Measurements from ENCODE around the gene SLC16A13.
"Not testable (repeated sequence)": the region's sequence is repeated elsewhere in the genome, so short reads cannot be mapped to it uniquely, and the experiment has no call there.

The SLC16A13 gene

GRCh38 chr17:7035591-7036368 lies at the start of gene SLC16A13:
SLC16A13 (plus strand) TSS chr17:7036015; CDS start chr17:7036383, 368 bp downstream.
- FAIRE-seq, result peak; percentile 5

GRCh38 chr17:6986676-6987075 lies 49.1 kb upstream of the SLC16A13 start:
- FAIRE-seq, result no peak

- FAIRE-seq, result no peak
These were observed 46.0 kb upstream of the SLC16A13 start for GRCh38 chr17:6989779-6990178.

GRCh38 chr17:6993613-6994056 lies 42.2 kb upstream of the SLC16A13 start:
- not testable (repeated sequence) for FAIRE-seq

GRCh38 chr17:6994118-6994598 lies 41.7 kb upstream of the SLC16A13 start:
- FAIRE-seq, result no peak

GRCh38 chr17:6994666-6995256 lies 41.1 kb upstream of the SLC16A13 start:
- no peak for FAIRE-seq

GRCh38 chr17:6995500-6996255 lies 40.1 kb upstream of the SLC16A13 start, which contains the start of gene ALOX12:
ALOX12 (plus strand) TSS chr17:6996049; CDS start chr17:6996118, 69 bp downstream.
- FAIRE-seq, result no peak

GRCh38 chr17:6996256-6997011 lies 39.4 kb upstream of the SLC16A13 start:
- FAIRE-seq, result no peak

GRCh38 chr17:6997171-6997570 lies 38.6 kb upstream of the SLC16A13 start:
- no peak for FAIRE-seq

GRCh38 chr17:6998855-6999508 lies 36.8 kb upstream of the SLC16A13 start:
- FAIRE-seq, result no peak

- FAIRE-seq, result no peak
These were observed 34.4 kb upstream of the SLC16A13 start for GRCh38 chr17:7001318-7001961.

- no peak for FAIRE-seq
These were observed 33.3 kb upstream of the SLC16A13 start for GRCh38 chr17:7002288-7003047.

- FAIRE-seq, result no peak
These were observed 32.1 kb upstream of the SLC16A13 start for GRCh38 chr17:7003745-7004144.

GRCh38 chr17:7004398-7005253 lies 31.2 kb upstream of the SLC16A13 start:
- no peak for FAIRE-seq

- FAIRE-seq, result no peak
These were observed 30.1 kb upstream of the SLC16A13 start for GRCh38 chr17:7005716-7006115.

- FAIRE-seq, result no peak
These were observed 28.7 kb upstream of the SLC16A13 start for GRCh38 chr17:7007143-7007542.

GRCh38 chr17:7010523-7010922 lies 25.3 kb upstream of the SLC16A13 start:
- no peak for FAIRE-seq

GRCh38 chr17:7011415-7011814 lies 24.4 kb upstream of the SLC16A13 start:
- no peak for FAIRE-seq

- no peak for FAIRE-seq
These were observed 23.9 kb upstream of the SLC16A13 start for GRCh38 chr17:7011942-7012254.

Data from colon (tissue), 2 donors.